Astrocyte (in vitro differentiated cells and primary cell): ENCODE results near the gene SETD6. TPM values are rescaled to one million over a fixed set of nuclear protein-coding genes. Genes with fewer than 3 reads are reported as not detected.

Source experiments
- DNase-seq: peaks from one replicate; pipeline ENCODE4 v3.0.0-alpha.2; 2010; ENCODE audit warnings: low read depth
- FAIRE-seq: peaks from 2 replicates; lab custom pipeline; 2011; peaks lifted over from hg19 to GRCh38; lab: Jason Lieb, UNC
- H2AFZ ChIP-seq: 2 replicates; pipeline ENCODE4 v1.6.0; 2012; ENCODE audit warnings: low read depth, low read length, inconsistent platforms
- H3K27ac ChIP-seq: 2 replicates; pipeline ENCODE4 v1.5.1; 2011; ENCODE audit warnings: low read depth, low read length, inconsistent platforms
- H3K27me3 ChIP-seq: 2 replicates; pipeline ENCODE4 v1.6.0; 2011; ENCODE audit warnings: low read length, inconsistent platforms; ENCODE audit not compliant: insufficient read depth
- H3K36me3 ChIP-seq: 2 replicates; pipeline ENCODE4 v1.5.1; 2011; ENCODE audit warnings: low read length, inconsistent platforms; ENCODE audit not compliant: insufficient read depth
- H3K4me1 ChIP-seq: 2 replicates; pipeline ENCODE4 v1.5.1; 2011; ENCODE audit warnings: low read length, inconsistent platforms; ENCODE audit not compliant: insufficient read depth
- H3K4me2 ChIP-seq: 2 replicates; pipeline ENCODE4 v1.6.0; 2012; ENCODE audit warnings: low read length, inconsistent platforms
- H3K4me3 ChIP-seq: 2 replicates; pipeline ENCODE4 v1.5.1; 2011; ENCODE audit warnings: low read depth, mild to moderate bottlenecking, low read length, inconsistent platforms; ENCODE audit not compliant: insufficient read depth
- H3K79me2 ChIP-seq: 2 replicates; pipeline ENCODE4 v1.6.0; 2012; ENCODE audit warnings: mild to moderate bottlenecking, low read length, inconsistent platforms; ENCODE audit not compliant: insufficient read depth
- H3K9ac ChIP-seq: 2 replicates; pipeline ENCODE4 v1.6.0; 2012; ENCODE audit warnings: mild to moderate bottlenecking, low read length, inconsistent platforms
- H3K9me3 ChIP-seq: 2 replicates; pipeline ENCODE4 v1.5.1; 2012; ENCODE audit warnings: low read depth, mild to moderate bottlenecking, low read length, inconsistent platforms; ENCODE audit not compliant: insufficient read depth
- H4K20me1 ChIP-seq: 2 replicates; pipeline ENCODE4 v1.6.0; 2012; ENCODE audit warnings: low read length, inconsistent platforms; ENCODE audit not compliant: insufficient read depth
- H3K27ac Mint-ChIP-seq: one replicate; pipeline ENCODE4 v1.8.0; 2021; ENCODE audit warnings: mild to moderate bottlenecking, mixed read lengths; ENCODE audit not compliant: unreplicated experiment
- H3K27me3 Mint-ChIP-seq: one replicate; pipeline ENCODE4 v1.8.0; 2021; ENCODE audit warnings: low read depth, mixed read lengths; ENCODE audit not compliant: unreplicated experiment
- H3K36me3 Mint-ChIP-seq: one replicate; pipeline ENCODE4 v1.8.0; 2021; ENCODE audit warnings: low read depth, mixed read lengths; ENCODE audit not compliant: unreplicated experiment
- H3K4me1 Mint-ChIP-seq: one replicate; pipeline ENCODE4 v1.8.0; 2021; ENCODE audit warnings: low read depth, mixed read lengths; ENCODE audit not compliant: unreplicated experiment
- H3K4me3 Mint-ChIP-seq: one replicate; pipeline ENCODE4 v1.8.0; 2021; ENCODE audit warnings: mild to moderate bottlenecking, moderate library complexity, mixed read lengths; ENCODE audit not compliant: unreplicated experiment
- H3K9me3 Mint-ChIP-seq: one replicate; pipeline ENCODE4 v1.8.0; 2021; ENCODE audit warnings: mild to moderate bottlenecking, mixed read lengths; ENCODE audit not compliant: unreplicated experiment
- EZH2 ChIP-seq: IDR thresholded peaks from 2 replicates; pipeline ENCODE4 v1.6.1; 2012; ENCODE audit warnings: mild to moderate bottlenecking, low read length, inconsistent platforms; ENCODE audit not compliant: insufficient read depth
- total RNA-seq: library from RNA; stranded (reverse); gene quantifications from 2 replicates; pipeline ENCODE4 v1.2.1, GENCODE V29; 2021
- TF ChIP-seq, protein P1 (sequence below): IDR thresholded peaks from 2 replicates; pipeline ENCODE4 v1.5.1; 2011; ENCODE audit warnings: low read depth, mild to moderate bottlenecking, inconsistent platforms, low read length, moderate library complexity; ENCODE audit not compliant: insufficient read depth

Gene SETD6
- total RNA-seq, 1 donor from 2014 or later: 6.7 TPM

DNA sequence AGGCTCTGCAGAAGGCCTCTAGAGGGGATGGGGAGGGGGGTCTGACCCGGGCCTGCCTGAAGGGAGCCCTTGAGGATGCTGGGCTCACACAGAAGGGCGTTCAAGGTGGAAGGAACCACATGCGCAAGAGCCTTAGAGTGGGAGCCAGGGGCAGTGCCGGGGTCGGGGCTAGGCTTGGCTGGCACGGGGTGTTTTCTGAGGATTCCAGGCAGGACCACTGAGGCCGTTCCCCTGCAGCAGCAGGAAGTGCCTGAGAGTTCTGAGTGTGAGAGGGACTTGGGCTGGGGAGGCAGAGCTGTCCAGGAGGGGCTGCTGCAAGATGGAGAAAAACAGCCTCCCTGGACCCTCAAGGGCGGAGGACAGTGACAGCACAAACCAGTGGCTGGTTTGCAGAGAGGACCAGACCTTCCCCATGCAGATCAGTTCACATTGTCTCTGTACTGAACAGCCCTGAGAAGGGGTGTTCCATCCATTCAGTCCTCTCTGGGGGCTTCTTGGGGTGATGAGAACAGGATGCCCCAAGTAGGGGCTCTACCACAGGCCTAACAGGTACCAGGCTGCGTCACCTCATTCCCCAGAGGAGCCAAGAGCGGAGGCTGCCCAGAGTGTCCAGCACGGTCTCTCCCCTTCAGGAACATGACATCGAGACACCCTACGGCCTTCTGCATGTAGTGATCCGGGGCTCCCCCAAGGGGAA is 12.0 kb upstream of the SETD6 start:
- H3K27ac Mint-ChIP-seq: no peak overlapping the region
- TF ChIP-seq, protein P1, sequence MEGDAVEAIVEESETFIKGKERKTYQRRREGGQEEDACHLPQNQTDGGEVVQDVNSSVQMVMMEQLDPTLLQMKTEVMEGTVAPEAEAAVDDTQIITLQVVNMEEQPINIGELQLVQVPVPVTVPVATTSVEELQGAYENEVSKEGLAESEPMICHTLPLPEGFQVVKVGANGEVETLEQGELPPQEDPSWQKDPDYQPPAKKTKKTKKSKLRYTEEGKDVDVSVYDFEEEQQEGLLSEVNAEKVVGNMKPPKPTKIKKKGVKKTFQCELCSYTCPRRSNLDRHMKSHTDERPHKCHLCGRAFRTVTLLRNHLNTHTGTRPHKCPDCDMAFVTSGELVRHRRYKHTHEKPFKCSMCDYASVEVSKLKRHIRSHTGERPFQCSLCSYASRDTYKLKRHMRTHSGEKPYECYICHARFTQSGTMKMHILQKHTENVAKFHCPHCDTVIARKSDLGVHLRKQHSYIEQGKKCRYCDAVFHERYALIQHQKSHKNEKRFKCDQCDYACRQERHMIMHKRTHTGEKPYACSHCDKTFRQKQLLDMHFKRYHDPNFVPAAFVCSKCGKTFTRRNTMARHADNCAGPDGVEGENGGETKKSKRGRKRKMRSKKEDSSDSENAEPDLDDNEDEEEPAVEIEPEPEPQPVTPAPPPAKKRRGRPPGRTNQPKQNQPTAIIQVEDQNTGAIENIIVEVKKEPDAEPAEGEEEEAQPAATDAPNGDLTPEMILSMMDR: no peak
- no peak for TF ChIP-seq EZH2
- peaks cover 1% of the 10 kb centered on the region for H3K4me1 Mint-ChIP-seq
- no peaks in the 10 kb centered on the region for H3K9me3 Mint-ChIP-seq
- peaks cover 6% of the 10 kb centered on the region for H3K36me3 Mint-ChIP-seq
- FAIRE-seq (no peak), DNase-seq (no peak)
- Histone ChIP-seq H3K4me1 (peaks cover 17% of the 10 kb centered on the region), H2AFZ (no peak overlapping the region), H3K9ac (no peak overlapping the region), H3K4me3 (no peak overlapping the region), H3K27ac (no peak overlapping the region), H3K4me2 (no peak overlapping the region), H3K79me2 (peaks cover 9% of the 10 kb centered on the region), H3K36me3 (no peaks in the 10 kb centered on the region), H3K9me3 (no peaks in the 10 kb centered on the region), H3K27me3 (no peaks in the 10 kb centered on the region), H4K20me1 (peaks cover 17% of the 10 kb centered on the region)
- H3K4me3 Mint-ChIP-seq: no peak overlapping the region
- peaks cover 7% of the 10 kb centered on the region for H3K27me3 Mint-ChIP-seq

DNA sequence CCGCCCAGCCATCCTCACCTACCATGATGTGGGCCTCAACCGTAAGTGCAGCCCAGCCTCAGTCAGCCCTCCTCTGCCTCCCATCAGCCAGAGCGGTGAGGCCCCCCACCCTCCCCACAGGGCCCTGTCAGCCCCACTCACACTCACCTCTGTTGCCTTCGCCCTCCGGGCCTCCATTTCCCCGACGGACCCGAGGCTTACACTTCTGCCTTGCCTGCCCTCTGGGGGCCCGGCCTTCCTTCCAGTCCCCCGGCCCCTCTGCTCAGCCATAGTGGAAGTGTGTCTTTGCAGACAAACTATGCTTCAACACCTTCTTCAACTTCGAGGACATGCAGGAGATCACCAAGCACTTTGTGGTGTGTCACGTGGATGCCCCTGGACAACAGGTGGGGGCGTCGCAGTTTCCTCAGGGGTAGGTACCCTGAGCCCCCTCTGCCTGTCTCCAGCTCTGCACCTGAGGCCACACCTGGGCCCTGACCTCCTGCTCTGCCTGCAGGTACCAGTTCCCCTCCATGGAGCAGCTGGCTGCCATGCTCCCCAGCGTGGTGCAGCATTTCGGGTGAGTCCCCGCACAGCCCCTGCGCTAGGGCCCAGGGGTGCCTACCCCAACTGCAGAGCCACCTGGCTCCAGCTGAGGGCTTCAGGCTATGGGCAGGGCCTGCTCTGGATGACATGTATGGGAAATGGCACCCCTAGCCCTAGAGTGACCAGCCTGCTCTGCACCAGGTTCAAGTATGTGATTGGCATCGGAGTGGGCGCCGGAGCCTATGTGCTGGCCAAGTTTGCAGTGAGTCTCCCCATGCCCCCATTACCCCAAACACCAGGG is 11.2 kb upstream of the SETD6 start:
- Histone ChIP-seq H4K20me1 (peaks cover 17% of the 10 kb centered on the region), H3K36me3 (no peaks in the 10 kb centered on the region), H3K27ac (no peak overlapping the region), H3K4me3 (no peak overlapping the region), H3K4me2 (no peak overlapping the region), H2AFZ (no peak overlapping the region), H3K79me2 (peaks cover 9% of the 10 kb centered on the region), H3K9me3 (no peaks in the 10 kb centered on the region), H3K4me1 (peaks cover 17% of the 10 kb centered on the region), H3K27me3 (no peaks in the 10 kb centered on the region), H3K9ac (no peak overlapping the region)
- FAIRE-seq (no peak), DNase-seq (no peak)
- Mint-ChIP-seq H3K4me3 (no peak overlapping the region), H3K36me3 (peaks cover 6% of the 10 kb centered on the region), H3K27me3 (peaks cover 7% of the 10 kb centered on the region), H3K4me1 (peaks cover 1% of the 10 kb centered on the region), H3K27ac (no peak overlapping the region), H3K9me3 (no peaks in the 10 kb centered on the region)
- no peak for TF ChIP-seq EZH2
- TF ChIP-seq, protein P1: no peak
